Measurements from ENCODE around the gene GLT8D1.

DNA sequence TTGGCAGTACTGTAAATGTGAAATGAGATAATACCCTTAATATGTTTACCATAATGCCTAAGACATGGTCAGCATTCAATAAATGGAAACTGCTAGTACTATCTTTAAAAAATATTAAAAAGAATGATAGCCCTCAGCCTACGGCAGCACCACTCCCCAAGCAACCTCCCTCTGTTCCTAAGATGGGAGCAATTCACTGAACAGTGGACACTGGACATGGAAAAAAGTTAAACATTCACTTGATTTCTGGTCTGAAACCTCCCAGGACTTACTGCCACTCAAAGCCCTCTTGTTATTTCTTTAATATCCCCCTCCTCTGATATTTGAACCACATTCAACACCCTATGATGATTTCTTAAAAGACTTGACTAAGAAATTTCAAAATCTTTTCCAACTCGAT is 38.1 kb upstream of the GLT8D1 start:
- TF ChIP-seq MAFK (IDR thresholded peaks at IDR 0.05; ENCODE audit: low read depth, low read length) (no peak), RFX5 (IDR thresholded peaks at IDR 0.05; ENCODE audit: low read depth, low read length) (no peak), CEBPB (IDR thresholded peaks at IDR 0.05; ENCODE audit: low read depth, low read length) (no peak), POLR2A (IDR thresholded peaks at IDR 0.05; ENCODE audit: low read depth, low read length) (no peak), MXI1 (IDR thresholded peaks at IDR 0.05; ENCODE audit: borderline replicate concordance, low read depth, low read length) (no peak), MAZ (IDR thresholded peaks at IDR 0.05; ENCODE audit: borderline replicate concordance, low read depth, low read length) (no peak), CHD1 (IDR thresholded peaks at IDR 0.05; ENCODE audit: low read depth, low read length) (no peak), NFE2L2 (IDR thresholded peaks at IDR 0.05; ENCODE audit: low read depth, low read length) (no peak)
- TF ChIP-seq, protein P1, sequence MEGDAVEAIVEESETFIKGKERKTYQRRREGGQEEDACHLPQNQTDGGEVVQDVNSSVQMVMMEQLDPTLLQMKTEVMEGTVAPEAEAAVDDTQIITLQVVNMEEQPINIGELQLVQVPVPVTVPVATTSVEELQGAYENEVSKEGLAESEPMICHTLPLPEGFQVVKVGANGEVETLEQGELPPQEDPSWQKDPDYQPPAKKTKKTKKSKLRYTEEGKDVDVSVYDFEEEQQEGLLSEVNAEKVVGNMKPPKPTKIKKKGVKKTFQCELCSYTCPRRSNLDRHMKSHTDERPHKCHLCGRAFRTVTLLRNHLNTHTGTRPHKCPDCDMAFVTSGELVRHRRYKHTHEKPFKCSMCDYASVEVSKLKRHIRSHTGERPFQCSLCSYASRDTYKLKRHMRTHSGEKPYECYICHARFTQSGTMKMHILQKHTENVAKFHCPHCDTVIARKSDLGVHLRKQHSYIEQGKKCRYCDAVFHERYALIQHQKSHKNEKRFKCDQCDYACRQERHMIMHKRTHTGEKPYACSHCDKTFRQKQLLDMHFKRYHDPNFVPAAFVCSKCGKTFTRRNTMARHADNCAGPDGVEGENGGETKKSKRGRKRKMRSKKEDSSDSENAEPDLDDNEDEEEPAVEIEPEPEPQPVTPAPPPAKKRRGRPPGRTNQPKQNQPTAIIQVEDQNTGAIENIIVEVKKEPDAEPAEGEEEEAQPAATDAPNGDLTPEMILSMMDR (conservative IDR thresholded peaks at IDR 0.05; ENCODE audit: low read depth, low read length): no peak

Data from IMR-90 (cell line).